Bone marrow (tissue), 2 donors: ENCODE measurements around the gene NAT14.

Experiments used
- DNase-seq, 2 donors: peaks; one replicate each; lab custom pipeline; 2025; lab: John Stamatoyannopoulos, UW

Gene NAT14

GRCh38 chr19:55471266-55471665, 13.7 kb upstream of the NAT14 start:
- no peak for DNase-seq

GRCh38 chr19:55472463-55472862, 12.5 kb upstream of the NAT14 start:
- DNase-seq: no peak

- DNase-seq: no peak
These were observed 11.6 kb upstream of the NAT14 start for GRCh38 chr19:55473225-55474012.

- no peak for DNase-seq
These were observed 10.4 kb upstream of the NAT14 start for GRCh38 chr19:55474269-55475265.

GRCh38 chr19:55476100-55476775, 8.8 kb upstream of the NAT14 start, which contains the start of gene ZNF628:
TSS of gene ZNF628 (plus strand) at chr19:55476617. CDS start at chr19:55479911, 3,294 bp downstream.
- peak; percentile 93 to 99 for DNase-seq

- DNase-seq: no peak
These were observed 7.1 kb upstream of the NAT14 start for GRCh38 chr19:55477905-55478304.

GRCh38 chr19:55478364-55478763, 6.6 kb upstream of the NAT14 start:
- DNase-seq: no peak

GRCh38 chr19:55479045-55479444, 5.9 kb upstream of the NAT14 start:
- no peak for DNase-seq

- DNase-seq: no peak
These were observed 5.3 kb upstream of the NAT14 start for GRCh38 chr19:55479451-55480230.

GRCh38 chr19:55481148-55481793, 3.7 kb upstream of the NAT14 start:
- no peak for DNase-seq

GRCh38 chr19:55481794-55482155, 3.2 kb upstream of the NAT14 start:
- no peak for DNase-seq

GRCh38 chr19:55482156-55482961, 2.6 kb upstream of the NAT14 start:
- no peak for DNase-seq

GRCh38 chr19:55482967-55483705, 1.9 kb upstream of the NAT14 start:
- no peak for DNase-seq

- DNase-seq: no peak
These were observed 1.0 kb upstream of the NAT14 start for GRCh38 chr19:55483706-55484592.

- DNase-seq: no peak
These were observed 537 bp downstream of the NAT14 start for GRCh38 chr19:55485439-55486011.

- DNase-seq: no peak
These were observed 1.3 kb downstream of the NAT14 start for GRCh38 chr19:55486043-55486970.
